Astrocyte (in vitro differentiated cells and primary cell): ENCODE measurements around the gene SNRNP25. TPM values are rescaled to one million over a fixed set of nuclear protein-coding genes. Genes with fewer than 3 reads are reported as not detected.

Experiments used
- DNase-seq: peaks from one replicate; pipeline ENCODE4 v3.0.0-alpha.2; 2010; ENCODE audit warnings: low read depth
- FAIRE-seq: peaks from 2 replicates; lab custom pipeline; 2011; peaks lifted over from hg19 to GRCh38; lab: Jason Lieb, UNC
- H2AFZ ChIP-seq: 2 replicates; pipeline ENCODE4 v1.6.0; 2012; ENCODE audit warnings: low read depth, low read length, inconsistent platforms
- H3K27ac ChIP-seq: 2 replicates; pipeline ENCODE4 v1.5.1; 2011; ENCODE audit warnings: low read depth, low read length, inconsistent platforms
- H3K27me3 ChIP-seq: 2 replicates; pipeline ENCODE4 v1.6.0; 2011; ENCODE audit warnings: low read length, inconsistent platforms; ENCODE audit not compliant: insufficient read depth
- H3K36me3 ChIP-seq: 2 replicates; pipeline ENCODE4 v1.5.1; 2011; ENCODE audit warnings: low read length, inconsistent platforms; ENCODE audit not compliant: insufficient read depth
- H3K4me1 ChIP-seq: 2 replicates; pipeline ENCODE4 v1.5.1; 2011; ENCODE audit warnings: low read length, inconsistent platforms; ENCODE audit not compliant: insufficient read depth
- H3K4me2 ChIP-seq: 2 replicates; pipeline ENCODE4 v1.6.0; 2012; ENCODE audit warnings: low read length, inconsistent platforms
- H3K4me3 ChIP-seq: 2 replicates; pipeline ENCODE4 v1.5.1; 2011; ENCODE audit warnings: low read depth, mild to moderate bottlenecking, low read length, inconsistent platforms; ENCODE audit not compliant: insufficient read depth
- H3K79me2 ChIP-seq: 2 replicates; pipeline ENCODE4 v1.6.0; 2012; ENCODE audit warnings: mild to moderate bottlenecking, low read length, inconsistent platforms; ENCODE audit not compliant: insufficient read depth
- H3K9ac ChIP-seq: 2 replicates; pipeline ENCODE4 v1.6.0; 2012; ENCODE audit warnings: mild to moderate bottlenecking, low read length, inconsistent platforms
- H3K9me3 ChIP-seq: 2 replicates; pipeline ENCODE4 v1.5.1; 2012; ENCODE audit warnings: low read depth, mild to moderate bottlenecking, low read length, inconsistent platforms; ENCODE audit not compliant: insufficient read depth
- H4K20me1 ChIP-seq: 2 replicates; pipeline ENCODE4 v1.6.0; 2012; ENCODE audit warnings: low read length, inconsistent platforms; ENCODE audit not compliant: insufficient read depth
- H3K27ac Mint-ChIP-seq: one replicate; pipeline ENCODE4 v1.8.0; 2021; ENCODE audit warnings: mild to moderate bottlenecking, mixed read lengths; ENCODE audit not compliant: unreplicated experiment
- H3K27me3 Mint-ChIP-seq: one replicate; pipeline ENCODE4 v1.8.0; 2021; ENCODE audit warnings: low read depth, mixed read lengths; ENCODE audit not compliant: unreplicated experiment
- H3K36me3 Mint-ChIP-seq: one replicate; pipeline ENCODE4 v1.8.0; 2021; ENCODE audit warnings: low read depth, mixed read lengths; ENCODE audit not compliant: unreplicated experiment
- H3K4me1 Mint-ChIP-seq: one replicate; pipeline ENCODE4 v1.8.0; 2021; ENCODE audit warnings: low read depth, mixed read lengths; ENCODE audit not compliant: unreplicated experiment
- H3K4me3 Mint-ChIP-seq: one replicate; pipeline ENCODE4 v1.8.0; 2021; ENCODE audit warnings: mild to moderate bottlenecking, moderate library complexity, mixed read lengths; ENCODE audit not compliant: unreplicated experiment
- H3K9me3 Mint-ChIP-seq: one replicate; pipeline ENCODE4 v1.8.0; 2021; ENCODE audit warnings: mild to moderate bottlenecking, mixed read lengths; ENCODE audit not compliant: unreplicated experiment
- EZH2 ChIP-seq: IDR thresholded peaks from 2 replicates; pipeline ENCODE4 v1.6.1; 2012; ENCODE audit warnings: mild to moderate bottlenecking, low read length, inconsistent platforms; ENCODE audit not compliant: insufficient read depth
- total RNA-seq: library from RNA; stranded (reverse); gene quantifications from 2 replicates; pipeline ENCODE4 v1.2.1, GENCODE V29; 2021
- TF ChIP-seq, protein P1 (sequence below): IDR thresholded peaks from 2 replicates; pipeline ENCODE4 v1.5.1; 2011; ENCODE audit warnings: low read depth, mild to moderate bottlenecking, inconsistent platforms, low read length, moderate library complexity; ENCODE audit not compliant: insufficient read depth

The SNRNP25 gene
- total RNA-seq, 1 donor from 2014 or later, result 34.1 TPM

DNA sequence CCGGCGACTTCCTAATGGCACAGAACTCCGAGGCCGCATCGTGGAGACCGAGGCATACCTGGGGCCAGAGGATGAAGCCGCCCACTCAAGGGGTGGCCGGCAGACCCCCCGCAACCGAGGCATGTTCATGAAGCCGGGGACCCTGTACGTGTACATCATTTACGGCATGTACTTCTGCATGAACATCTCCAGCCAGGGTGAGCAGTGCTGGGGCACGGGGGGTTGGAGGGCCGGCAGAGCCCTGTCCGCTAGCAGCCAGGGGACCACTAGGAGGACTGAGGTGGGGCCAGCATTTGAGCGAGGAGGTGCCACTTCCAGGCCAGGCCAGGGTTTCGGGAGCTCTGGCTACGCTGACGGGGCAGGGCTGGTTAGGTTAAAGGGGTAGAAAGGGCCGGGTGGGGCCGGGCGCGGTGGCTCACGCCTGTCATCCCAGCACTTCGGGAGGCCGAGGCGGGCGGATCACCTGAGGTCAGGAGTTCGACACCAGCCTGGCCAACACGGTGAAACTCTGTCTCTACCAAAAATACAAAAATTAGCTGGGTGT, 29.5 kb downstream of the SNRNP25 start:
- Mint-ChIP-seq H3K4me3 (no peak overlapping the region), H3K27ac (no peak overlapping the region), H3K4me1 (peaks cover 26% of the 10 kb centered on the region), H3K27me3 (no peaks in the 10 kb centered on the region), H3K36me3 (peaks cover 10% of the 10 kb centered on the region), H3K9me3 (no peaks in the 10 kb centered on the region)
- DNase-seq (no peak), FAIRE-seq (no peak)
- H4K20me1 ChIP-seq, result peaks cover 52% of the 10 kb centered on the region
- H3K27ac ChIP-seq, result no peak overlapping the region
- no peak overlapping the region for H3K4me2 ChIP-seq
- TF ChIP-seq EZH2, result no peak
- TF ChIP-seq, protein P1, sequence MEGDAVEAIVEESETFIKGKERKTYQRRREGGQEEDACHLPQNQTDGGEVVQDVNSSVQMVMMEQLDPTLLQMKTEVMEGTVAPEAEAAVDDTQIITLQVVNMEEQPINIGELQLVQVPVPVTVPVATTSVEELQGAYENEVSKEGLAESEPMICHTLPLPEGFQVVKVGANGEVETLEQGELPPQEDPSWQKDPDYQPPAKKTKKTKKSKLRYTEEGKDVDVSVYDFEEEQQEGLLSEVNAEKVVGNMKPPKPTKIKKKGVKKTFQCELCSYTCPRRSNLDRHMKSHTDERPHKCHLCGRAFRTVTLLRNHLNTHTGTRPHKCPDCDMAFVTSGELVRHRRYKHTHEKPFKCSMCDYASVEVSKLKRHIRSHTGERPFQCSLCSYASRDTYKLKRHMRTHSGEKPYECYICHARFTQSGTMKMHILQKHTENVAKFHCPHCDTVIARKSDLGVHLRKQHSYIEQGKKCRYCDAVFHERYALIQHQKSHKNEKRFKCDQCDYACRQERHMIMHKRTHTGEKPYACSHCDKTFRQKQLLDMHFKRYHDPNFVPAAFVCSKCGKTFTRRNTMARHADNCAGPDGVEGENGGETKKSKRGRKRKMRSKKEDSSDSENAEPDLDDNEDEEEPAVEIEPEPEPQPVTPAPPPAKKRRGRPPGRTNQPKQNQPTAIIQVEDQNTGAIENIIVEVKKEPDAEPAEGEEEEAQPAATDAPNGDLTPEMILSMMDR, result no peak
- no peak overlapping the region for H3K9ac ChIP-seq
- no peak overlapping the region for H2AFZ ChIP-seq
- no peaks in the 10 kb centered on the region for H3K9me3 ChIP-seq
- H3K36me3 ChIP-seq, result peaks cover 2% of the 10 kb centered on the region
- H3K79me2 ChIP-seq, result peaks cover 23% of the 10 kb centered on the region
- H3K4me3 ChIP-seq, result no peak overlapping the region
- peaks cover 46% of the 10 kb centered on the region for H3K4me1 ChIP-seq
- H3K27me3 ChIP-seq, result no peaks in the 10 kb centered on the region

DNA sequence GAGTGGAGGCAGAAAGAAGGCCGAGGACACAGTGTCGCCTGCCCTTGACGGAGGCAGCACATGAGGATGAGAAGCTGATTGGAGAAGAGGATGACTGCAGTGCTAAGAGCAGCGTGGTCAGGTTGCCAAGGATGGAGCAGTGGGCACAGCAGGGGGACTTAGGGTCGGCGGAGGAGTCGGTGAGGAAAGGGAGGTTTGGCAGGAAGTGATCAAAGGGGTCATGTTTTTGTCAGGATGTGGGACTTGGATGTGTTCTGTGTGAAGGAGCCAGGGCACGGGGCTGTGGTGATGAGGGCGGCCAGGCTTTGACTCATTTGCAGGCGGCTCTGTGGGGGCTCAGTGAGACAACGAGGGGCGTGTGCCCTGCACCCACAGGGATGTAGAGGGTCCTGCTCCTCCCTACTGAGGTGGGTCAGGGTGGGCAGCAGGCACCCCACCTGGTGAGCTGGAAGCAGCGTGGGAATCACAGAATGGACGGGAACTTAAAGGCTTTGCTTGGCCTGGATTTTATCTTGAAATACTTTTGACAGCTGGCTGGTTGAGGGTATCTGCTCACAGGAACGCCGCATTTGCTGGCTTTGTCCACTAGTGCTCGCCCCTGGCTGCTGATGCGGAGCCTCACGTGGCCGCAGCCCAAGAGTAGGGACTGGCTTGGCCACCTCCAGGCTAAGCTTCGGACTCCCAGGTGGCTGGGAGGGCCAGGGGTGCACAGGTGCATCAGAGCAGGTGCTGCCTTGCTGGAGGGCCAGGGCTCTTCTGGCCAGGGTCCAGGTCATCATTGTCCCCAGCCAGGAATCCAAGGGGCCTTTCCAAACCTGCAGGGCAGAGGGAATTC, 30.4 kb downstream of the SNRNP25 start:
- H3K27ac Mint-ChIP-seq, result peak overlapping the region; percentile 72
- peak overlapping the region; percentile 44 for H3K9ac ChIP-seq

More for the DNA sequence above, 30.4 kb downstream of the SNRNP25 start:
- Histone ChIP-seq H3K4me3 (no peak overlapping the region), H3K9me3 (no peaks in the 10 kb centered on the region), H3K36me3 (peaks cover 5% of the 10 kb centered on the region), H3K4me2 (peak overlapping the region; percentile 67), H3K27me3 (no peaks in the 10 kb centered on the region), H3K79me2 (peaks cover 15% of the 10 kb centered on the region), H4K20me1 (peaks cover 55% of the 10 kb centered on the region), H3K27ac (peak overlapping the region; percentile 64), H2AFZ (no peak overlapping the region), H3K4me1 (peaks cover 40% of the 10 kb centered on the region)
- H3K9me3 Mint-ChIP-seq, result no peaks in the 10 kb centered on the region
- no peak overlapping the region for H3K4me3 Mint-ChIP-seq
- peak; percentile 37 for DNase-seq
- H3K4me1 Mint-ChIP-seq, result peaks cover 22% of the 10 kb centered on the region
- TF ChIP-seq EZH2, result no peak
- TF ChIP-seq, protein P1, result no peak
- peaks cover 10% of the 10 kb centered on the region for H3K36me3 Mint-ChIP-seq
- no peak for FAIRE-seq
- H3K27me3 Mint-ChIP-seq, result no peaks in the 10 kb centered on the region
